Cardiac muscle cell (in vitro differentiated cells and primary cell): Measurements from ENCODE around the gene CDA. TPM values are rescaled to one million over a fixed set of nuclear protein-coding genes. Genes with fewer than 3 reads are reported as not detected.

ENCODE experiments used
- DNase-seq, 2 donors: peaks; one replicate each; pipeline versions ENCODE4 v3.0.0 to v3.0.0-alpha.2; 2010 to 2017; ENCODE audit warnings: low read depth in 1 of 2, low spot score in 1 of 2
- H3K27ac ChIP-seq: fragments of 200-600 bp; sonication (generic); 2 replicates; pipeline ENCODE4 v1.5.1; 2016
- H3K27me3 ChIP-seq: fragments of 200-600 bp; sonication (generic); 2 replicates; pipeline ENCODE4 v1.6.0; 2016; ENCODE audit warnings: control low read depth
- H3K36me3 ChIP-seq: fragments of 200-600 bp; sonication (generic); 2 replicates; pipeline ENCODE4 v1.5.1; 2016; ENCODE audit warnings: control low read depth
- H3K4me1 ChIP-seq: fragments of 200-600 bp; sonication (generic); 2 replicates; pipeline ENCODE4 v1.8.1; 2017; ENCODE audit warnings: low read depth, mild to moderate bottlenecking, mixed run types
- H3K4me3 ChIP-seq: fragments of 200-600 bp; sonication (generic); 2 replicates; pipeline ENCODE4 v1.5.1; 2016; ENCODE audit warnings: mild to moderate bottlenecking
- H3K9me3 ChIP-seq: fragments of 200-600 bp; sonication (generic); 2 replicates; pipeline ENCODE4 v1.5.1; 2017; ENCODE audit warnings: low read depth, mild to moderate bottlenecking, control low read depth
- polyA plus RNA-seq: library from polyadenylated mRNA; unstranded; fragments of >200 nt; fragmentation: Nextera tagmentation; extraction: Ambion mirVana; gene quantifications from 2 replicates; pipeline ENCODE4 v1.2.1, GENCODE V29; 2016
- total RNA-seq: library from RNA; depleted of rRNA; stranded (reverse); fragments of >200 nt; gene quantifications from 2 replicates; pipeline ENCODE4 v1.2.3, GENCODE V29; 2016
- TF ChIP-seq, protein P1 (sequence below): IDR thresholded peaks from 2 replicates; pipeline ENCODE4 v1.5.1; 2012; ENCODE audit warnings: low read depth, mild to moderate bottlenecking, low read length

CDA gene
- total and polyA plus RNA-seq, 2 experiments from 2014 or later, result not detected

DNA sequence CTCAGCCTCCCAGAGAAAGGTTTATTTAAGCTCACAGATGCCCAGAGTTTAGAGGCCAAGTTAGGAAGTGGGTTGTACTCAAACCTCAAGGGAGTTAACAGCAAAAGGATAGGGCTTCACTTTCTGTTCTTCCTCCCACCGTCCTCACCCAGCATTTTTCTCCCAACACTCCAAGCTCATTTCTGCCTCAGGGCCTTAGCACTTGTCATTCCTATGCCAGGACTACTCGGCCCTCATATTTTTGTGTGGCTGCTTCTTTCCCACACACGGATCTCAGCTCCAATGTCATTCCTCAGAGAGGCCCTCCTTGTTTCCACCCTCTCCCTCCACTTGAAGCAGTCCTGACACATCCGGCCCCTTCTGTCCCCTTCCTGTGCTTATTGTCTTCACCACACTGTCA, 23.7 kb upstream of the CDA start:
- Histone ChIP-seq H3K4me1 (no peaks in the 10 kb centered on the region), H3K27ac (no peak overlapping the region), H3K27me3 (peaks cover 8% of the 10 kb centered on the region), H3K36me3 (no peaks in the 10 kb centered on the region), H3K4me3 (no peak overlapping the region), H3K9me3 (no peaks in the 10 kb centered on the region)
- DNase-seq, result no peak
- TF ChIP-seq, protein P1, sequence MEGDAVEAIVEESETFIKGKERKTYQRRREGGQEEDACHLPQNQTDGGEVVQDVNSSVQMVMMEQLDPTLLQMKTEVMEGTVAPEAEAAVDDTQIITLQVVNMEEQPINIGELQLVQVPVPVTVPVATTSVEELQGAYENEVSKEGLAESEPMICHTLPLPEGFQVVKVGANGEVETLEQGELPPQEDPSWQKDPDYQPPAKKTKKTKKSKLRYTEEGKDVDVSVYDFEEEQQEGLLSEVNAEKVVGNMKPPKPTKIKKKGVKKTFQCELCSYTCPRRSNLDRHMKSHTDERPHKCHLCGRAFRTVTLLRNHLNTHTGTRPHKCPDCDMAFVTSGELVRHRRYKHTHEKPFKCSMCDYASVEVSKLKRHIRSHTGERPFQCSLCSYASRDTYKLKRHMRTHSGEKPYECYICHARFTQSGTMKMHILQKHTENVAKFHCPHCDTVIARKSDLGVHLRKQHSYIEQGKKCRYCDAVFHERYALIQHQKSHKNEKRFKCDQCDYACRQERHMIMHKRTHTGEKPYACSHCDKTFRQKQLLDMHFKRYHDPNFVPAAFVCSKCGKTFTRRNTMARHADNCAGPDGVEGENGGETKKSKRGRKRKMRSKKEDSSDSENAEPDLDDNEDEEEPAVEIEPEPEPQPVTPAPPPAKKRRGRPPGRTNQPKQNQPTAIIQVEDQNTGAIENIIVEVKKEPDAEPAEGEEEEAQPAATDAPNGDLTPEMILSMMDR, result no peak

DNA sequence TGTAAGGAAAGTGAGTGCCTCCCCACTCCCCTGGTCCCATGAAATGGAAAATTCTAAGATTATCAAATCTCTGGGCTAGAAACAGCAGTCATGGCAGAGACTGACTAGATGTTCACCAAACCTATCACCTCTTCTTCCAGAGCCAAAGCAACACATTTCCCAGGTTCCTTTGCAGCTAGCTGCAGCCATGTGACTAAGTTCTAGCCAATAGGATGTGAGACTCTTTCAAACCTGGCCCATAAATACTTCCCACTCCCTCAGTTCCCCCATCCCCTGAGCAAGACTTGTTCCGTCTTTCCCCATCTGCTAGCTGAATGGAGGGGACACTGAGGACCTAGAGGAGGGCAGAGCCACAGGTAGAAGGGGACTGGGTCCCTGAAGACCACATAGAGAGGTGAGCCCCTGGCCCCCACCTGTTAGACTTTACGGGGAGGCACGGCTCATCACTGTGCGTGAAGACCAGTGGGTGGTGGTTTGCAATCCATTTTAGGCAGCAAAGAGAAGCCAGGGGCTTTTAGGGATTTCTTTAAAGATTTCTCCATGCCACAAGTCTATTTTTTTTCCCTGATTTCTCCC, 19.3 kb upstream of the CDA start:
- Histone ChIP-seq H3K27me3 (peaks cover 4% of the 10 kb centered on the region), H3K4me3 (no peak overlapping the region), H3K9me3 (no peaks in the 10 kb centered on the region), H3K36me3 (no peaks in the 10 kb centered on the region), H3K4me1 (no peaks in the 10 kb centered on the region), H3K27ac (no peak overlapping the region)
- DNase-seq, result no peak
- TF ChIP-seq, protein P1, result no peak

DNA sequence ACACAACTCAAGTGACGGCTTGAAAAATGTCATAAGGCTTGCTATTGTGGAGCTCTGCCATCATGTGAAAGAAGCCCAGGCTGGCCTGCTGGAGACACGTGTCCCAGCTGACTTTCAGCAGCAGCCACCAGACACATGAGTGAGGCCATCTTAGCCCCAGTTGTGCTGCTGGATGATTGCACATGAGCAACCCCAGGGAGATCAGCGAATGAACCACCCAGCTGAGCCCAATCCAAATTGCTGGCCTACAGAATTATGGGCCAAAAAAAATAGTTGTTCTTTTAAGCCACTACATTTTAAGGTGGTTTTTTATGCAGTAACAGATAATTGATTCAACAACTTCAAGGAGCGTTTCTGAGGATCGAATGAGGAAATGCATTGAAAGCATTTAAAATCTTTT, 17.5 kb upstream of the CDA start:
- Histone ChIP-seq H3K4me1 (no peaks in the 10 kb centered on the region), H3K27ac (no peak overlapping the region), H3K36me3 (no peaks in the 10 kb centered on the region), H3K9me3 (no peaks in the 10 kb centered on the region), H3K27me3 (peaks cover 4% of the 10 kb centered on the region), H3K4me3 (no peak overlapping the region)
- TF ChIP-seq, protein P1, result no peak
- no peak for DNase-seq

DNA sequence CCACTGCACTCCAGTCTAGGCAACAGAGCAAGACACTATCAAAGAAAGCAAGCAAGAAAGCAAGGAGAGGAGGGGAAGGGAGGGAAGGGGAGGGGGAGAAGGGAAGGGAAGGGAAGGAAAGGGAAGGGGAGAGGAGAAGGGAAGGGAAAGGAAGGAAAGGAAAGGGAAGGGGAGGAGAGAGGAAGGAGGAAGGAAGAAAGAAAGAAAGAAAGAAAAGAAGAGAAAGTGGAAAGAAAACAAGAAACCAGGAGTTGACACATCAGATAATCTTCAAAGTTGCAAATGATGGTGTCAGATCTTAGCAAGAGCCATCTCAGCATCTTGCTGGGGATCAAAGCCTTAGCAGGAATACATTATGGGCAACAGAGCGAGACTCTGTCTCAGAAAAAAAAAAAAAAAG, 14.9 kb upstream of the CDA start:
- Histone ChIP-seq H3K4me3 (no peak overlapping the region), H3K36me3 (no peaks in the 10 kb centered on the region), H3K27me3 (peaks cover 4% of the 10 kb centered on the region), H3K27ac (no peak overlapping the region), H3K4me1 (no peaks in the 10 kb centered on the region), H3K9me3 (no peaks in the 10 kb centered on the region)
- no peak for DNase-seq
- TF ChIP-seq, protein P1, result no peak

DNA sequence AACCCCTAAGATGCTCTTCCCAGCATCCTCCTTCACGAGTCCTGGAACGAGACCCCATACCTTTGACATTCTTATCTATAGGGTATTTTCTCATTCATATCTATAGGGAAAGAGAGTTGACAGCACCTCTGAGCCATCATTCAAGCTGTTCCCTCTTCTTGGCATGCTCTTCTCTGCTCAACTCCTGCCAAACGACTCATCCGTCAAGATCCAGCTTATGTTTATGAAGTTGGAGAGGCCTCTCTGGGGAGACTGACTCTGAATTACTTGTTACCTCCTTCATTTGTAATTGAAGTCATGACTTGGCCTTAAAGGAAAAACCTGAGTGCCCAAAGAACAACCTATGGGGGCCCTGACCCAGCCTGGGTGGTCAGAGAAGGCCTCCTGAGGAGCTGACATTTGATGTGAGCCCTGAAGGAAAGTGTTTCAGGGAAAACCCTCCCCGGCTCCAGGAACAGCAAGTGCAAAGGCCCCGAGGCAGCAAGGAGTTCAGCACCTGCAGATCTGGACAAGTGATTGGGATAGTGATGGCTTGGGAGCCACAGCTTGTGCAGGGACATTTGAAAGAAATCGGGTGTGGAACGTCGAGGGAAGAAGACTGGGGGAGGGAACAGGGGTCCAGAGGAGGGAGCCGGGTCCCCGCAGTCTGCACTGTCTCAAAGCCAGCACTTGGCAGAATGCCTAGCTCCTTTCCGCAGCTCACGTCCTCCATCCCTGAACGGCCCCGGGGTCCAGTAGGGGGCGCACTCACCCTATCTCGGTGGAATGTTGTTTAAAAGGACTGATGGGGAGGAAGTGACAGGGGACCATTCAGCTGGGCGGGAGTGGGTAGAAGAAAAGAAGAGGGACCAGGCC, 14.0 kb upstream of the CDA start:
- peak; percentile 80 to 87 for DNase-seq
- TF ChIP-seq, protein P1, result peak; percentile 90
- no peak overlapping the region for H3K27ac ChIP-seq
- no peak overlapping the region for H3K4me3 ChIP-seq
- no peaks in the 10 kb centered on the region for H3K36me3 ChIP-seq
- H3K9me3 ChIP-seq, result no peaks in the 10 kb centered on the region
- H3K27me3 ChIP-seq, result peaks cover 4% of the 10 kb centered on the region
- H3K4me1 ChIP-seq, result no peaks in the 10 kb centered on the region
